Endothelial cell of umbilical vein (primary cell): ENCODE measurements around the gene ARID3B. TPM values are rescaled to one million over a fixed set of nuclear protein-coding genes. Genes with fewer than 3 reads are reported as not detected.

Source experiments
- BruUV-seq: library from RNA; stranded (reverse); fragments of 400-500 nt; replicated peaks from 2 replicates; lab custom pipeline; 2021; lab: Mats Ljungman, UMichigan
- CTCF ChIA-PET: fragments of 300-600, 350-600 bp; sonication (Branson Sonifier 250); formaldehyde crosslinking; loops from one replicate; lab custom pipeline; 2021; ENCODE audit warnings: antibody characterized with exemption, inconsistent platforms; lab: Charles Lee
- POLR2A ChIA-PET: fragments of 300-600, 350-600 bp; sonication (Branson Sonifier 250); formaldehyde crosslinking; loops from one replicate; lab custom pipeline; 2021; ENCODE audit warnings: antibody characterized with exemption, inconsistent platforms; lab: Charles Lee
- DNase-seq: peaks from one replicate; pipeline ENCODE4 v3.0.0-alpha.2; 2011; ENCODE audit warnings: low read depth, low spot score
- FAIRE-seq: peaks from 2 replicates; lab custom pipeline; 2011; peaks lifted over from hg19 to GRCh38; lab: Jason Lieb, UNC
- H2AFZ ChIP-seq: 2 replicates; pipeline ENCODE4 v1.6.0; 2012; ENCODE audit warnings: low read depth, low read length, control low read depth, inconsistent platforms
- H3K27ac ChIP-seq: 2 replicates; pipeline ENCODE4 v1.5.1; 2011; ENCODE audit warnings: low read depth, mild to moderate bottlenecking, control low read depth, low read length, moderate library complexity; ENCODE audit not compliant: insufficient read depth
- H3K27me3 ChIP-seq, 2 experiments: 2 replicates each; pipeline versions ENCODE4 v1.6.0 to v1.6.1; 2011; ENCODE audit warnings: low read length in 2 of 2, mixed read lengths in 1 of 2; ENCODE audit not compliant: control insufficient read depth in 2 of 2, insufficient read depth in 2 of 2
- H3K36me3 ChIP-seq, 2 experiments: 2 replicates in 1 of 2; 3 replicates in 1 of 2; pipeline ENCODE4 v1.5.1; 2011; ENCODE audit warnings: low read length in 2 of 2, mild to moderate bottlenecking in 1 of 2, moderate library complexity in 1 of 2; ENCODE audit not compliant: control insufficient read depth in 2 of 2, insufficient read depth in 2 of 2; ENCODE audit errors: extremely low read depth in 1 of 2
- H3K4me1 ChIP-seq: 3 replicates; pipeline ENCODE4 v1.5.1; 2011; ENCODE audit warnings: mild to moderate bottlenecking, low read length; ENCODE audit not compliant: control insufficient read depth, insufficient read depth; ENCODE audit errors: extremely low read depth
- H3K4me2 ChIP-seq: 2 replicates; pipeline ENCODE4 v1.6.1; 2011; ENCODE audit warnings: low read length, control low read depth, mixed read lengths; ENCODE audit not compliant: insufficient read depth
- H3K4me3 ChIP-seq, 3 experiments: fragments of 200-600 bp in 1 of 3; sonication (generic), shearing (Covaris generic) in 1 of 3; replicated peaks in 1 of 3; 2 replicates each; pipeline ENCODE4 v1.5.1; 2011 to 2016; ENCODE audit warnings: control low read depth in 3 of 3, low read length in 3 of 3, mild to moderate bottlenecking in 2 of 3, inconsistent platforms in 1 of 3, low read depth in 1 of 3, moderate library complexity in 1 of 3; ENCODE audit not compliant: insufficient read depth in 1 of 3
- H3K79me2 ChIP-seq: 2 replicates; pipeline ENCODE4 v1.6.0; 2012; ENCODE audit warnings: low read length, inconsistent platforms; ENCODE audit not compliant: control insufficient read depth, insufficient read depth
- H3K9ac ChIP-seq: replicated peaks from 2 replicates; pipeline ENCODE3; 2011; ENCODE audit warnings: low read length, control low read depth; ENCODE audit not compliant: insufficient read depth; ENCODE audit errors: extremely low read depth
- H3K9me1 ChIP-seq: replicated peaks from 3 replicates; pipeline ENCODE4 v1.6.0; 2011; ENCODE audit warnings: mild to moderate bottlenecking, low read length; ENCODE audit not compliant: control insufficient read depth, insufficient read depth; ENCODE audit errors: extremely low read depth
- H3K9me3 ChIP-seq: replicated peaks from 2 replicates; pipeline ENCODE4 v1.5.1; 2012; ENCODE audit warnings: low read length, inconsistent platforms; ENCODE audit not compliant: control insufficient read depth, insufficient read depth
- H4K20me1 ChIP-seq: replicated peaks from 2 replicates; pipeline ENCODE3; 2011; ENCODE audit warnings: mild to moderate bottlenecking, low read length; ENCODE audit not compliant: control insufficient read depth, insufficient read depth; ENCODE audit errors: extremely low read depth
- CTCF ChIP-seq, 2 donors: IDR thresholded peaks; 1 replicate in 1 of 2; 2 replicates in 1 of 2; pipeline ENCODE4 v1.5.1; 2011; ENCODE audit warnings: low read length in 2 of 2, mild to moderate bottlenecking in 2 of 2, moderate library complexity in 2 of 2, control low read depth in 1 of 2, inconsistent platforms in 1 of 2, low read depth in 1 of 2; ENCODE audit not compliant: insufficient read depth in 1 of 2; ENCODE audit errors: extremely low read depth in 1 of 2
- EZH2 ChIP-seq: IDR thresholded peaks from 2 replicates; pipeline ENCODE4 v1.6.1; 2012; ENCODE audit warnings: borderline replicate concordance, low read depth, mild to moderate bottlenecking, moderate library complexity, low read length, inconsistent platforms; ENCODE audit not compliant: severe bottlenecking
- FOS ChIP-seq: IDR thresholded peaks from 2 replicates; pipeline ENCODE4 v1.6.1; 2011; ENCODE audit warnings: mild to moderate bottlenecking, low read length, moderate library complexity, borderline replicate concordance; ENCODE audit not compliant: insufficient read depth
- GATA2 ChIP-seq: IDR thresholded peaks from 2 replicates; pipeline ENCODE4 v1.7.0; 2011; ENCODE audit warnings: low read depth, mild to moderate bottlenecking, moderate library complexity, mixed read lengths, low read length; ENCODE audit not compliant: insufficient read length, insufficient read depth
- JUN ChIP-seq: IDR thresholded peaks from 2 replicates; pipeline ENCODE4 v1.6.1; 2011; ENCODE audit warnings: borderline replicate concordance, low read depth; ENCODE audit not compliant: insufficient read length, insufficient read depth
- MAX ChIP-seq: IDR thresholded peaks from 2 replicates; pipeline ENCODE4 v1.6.1; 2011; ENCODE audit not compliant: insufficient read depth, insufficient read length
- MYC ChIP-seq: IDR thresholded peaks from one replicate; pipeline ENCODE4 v1.6.1; 2011; ENCODE audit warnings: mild to moderate bottlenecking, low read depth, low read length
- POLR2A ChIP-seq: IDR thresholded peaks from 2 replicates; pipeline ENCODE4 v1.6.1; 2012; ENCODE audit warnings: low read depth, mild to moderate bottlenecking, control low read depth, low read length
- POLR2AphosphoS5 ChIP-seq: IDR thresholded peaks from 2 replicates; pipeline ENCODE4 v1.6.1; 2012; ENCODE audit warnings: low read depth, mild to moderate bottlenecking, control low read depth, low read length, moderate library complexity; ENCODE audit not compliant: insufficient read depth
- dilution Hi-C: fragments of 300-500 bp; cut with MboI; formaldehyde crosslinking; loops from one replicate; pipeline ENCODE4 v1.15.0; 2019; ENCODE audit warnings: low sequenced_read_pairs; ENCODE audit not compliant: extremely low pct_ligation_motif_present
- intact Hi-C: fragments of 100-400 bp; cut with micrococcal nuclease; formaldehyde crosslinking; loops from one replicate; pipeline ENCODE4 v1.10.0; 2022
- polyA plus RNA-seq, 4 experiments: library from polyadenylated mRNA; depleted of rRNA in 3 of 4; stranded (reverse) in 3 of 4; unstranded in 1 of 4; fragments of >200 nt; gene quantifications; 2 replicates each; pipeline versions ENCODE4 v1.2.1 to v1.2.3, GENCODE V29; 2011 to 2012; ENCODE audit warnings: missing spikeins in 1 of 4
- total RNA-seq: library from RNA; stranded (reverse); gene quantifications from 2 replicates; pipeline ENCODE4 v1.2.3, GENCODE V29; 2021

Gene ARID3B
- total and polyA plus RNA-seq, 2 donors (not counting 3 experiments of a cell fraction or from before 2014, with no cell fraction given): 6.2 to 10.0 TPM

- POLR2A ChIA-PET: interaction anchor here (0.9 to 1.1 kb wide), 2 partner anchors 12 to 13 kb away, joined by 3 read pairs; no protein-coding TSS in a partner anchor
- no peak overlapping the region for H3K9ac ChIP-seq
- no peaks in the 10 kb centered on the region for H3K9me1 ChIP-seq
- TF ChIP-seq MAX (no peak), EZH2 (no peak), POLR2A (no peak), GATA2 (no peak), POLR2AphosphoS5 (no peak), MYC (no peak), JUN (no peak), FOS (no peak), CTCF (IDR thresholded peaks at IDR 0.05; ENCODE audit: extremely low read depth in 1 of 2, insufficient read depth in 1 of 2, low read depth in 1 of 2, low read length in 2 of 2) (no peak)
- H3K4me2 ChIP-seq: no peak overlapping the region
- no peaks in the 10 kb centered on the region for H3K27me3 ChIP-seq
- CTCF ChIA-PET: interaction anchor here (1.5 kb wide), 1 partner anchor 37 kb away, joined by 3 read pairs; no protein-coding TSS in a partner anchor
- H3K79me2 ChIP-seq: peaks cover 7% of the 10 kb centered on the region
- dilution Hi-C loops: no loop called here
- H3K9me3 ChIP-seq: no peaks in the 10 kb centered on the region
- no peak for FAIRE-seq
- no peak overlapping the region for H3K27ac ChIP-seq
- BruUV-seq: no TSS peak
- DNase-seq: no peak
- no peaks in the 10 kb centered on the region for H3K36me3 ChIP-seq
- no peaks in the 10 kb centered on the region for H4K20me1 ChIP-seq
- H3K4me1 ChIP-seq: no peaks in the 10 kb centered on the region
- no peak overlapping the region for H3K4me3 ChIP-seq
- intact Hi-C loops: no loop called here
- no peak overlapping the region for H2AFZ ChIP-seq
Observed at GRCh38 chr15:74611341-74611740, 70.3 kb downstream of the ARID3B start.
